Ammon's horn (tissue), 1 donor: ENCODE data around the gene YPEL1.

Source experiments
- DNase-seq: peaks from one replicate; pipeline ENCODE4 v3.0.0-alpha.2; 2016; ENCODE audit warnings: low spot score

YPEL1 gene

GRCh38 chr22:21735200-21736083 is at the start of gene YPEL1:
Gene YPEL1 (minus strand): TSS chr22:21735794. CDS start chr22:21710744, 25,050 bp downstream.
- peak; percentile 98 for DNase-seq

- DNase-seq = no peak
Observed at GRCh38 chr22:21780259-21780658, 44.7 kb upstream of the YPEL1 start.

- no peak for DNase-seq
Observed at GRCh38 chr22:21779444-21779843, 43.9 kb upstream of the YPEL1 start.

- DNase-seq = no peak
Observed at GRCh38 chr22:21778705-21779363, 43.2 kb upstream of the YPEL1 start.

DNA sequence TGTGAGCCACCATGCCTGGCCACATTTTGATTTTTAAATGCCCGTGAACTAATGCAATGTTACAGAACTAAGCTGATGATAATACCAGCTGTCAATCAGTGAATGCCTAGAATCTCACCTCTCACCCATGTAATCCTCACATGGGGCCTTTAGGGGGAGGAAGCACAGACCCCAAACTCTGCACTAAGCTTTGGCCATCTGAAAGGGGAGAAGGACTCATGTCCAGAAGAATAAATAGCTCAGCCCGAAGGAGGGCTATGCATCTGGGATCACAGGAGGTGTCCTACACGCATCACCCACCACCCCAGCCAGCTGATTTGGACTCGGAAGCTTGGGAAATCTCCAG is 36.0 kb upstream of the YPEL1 start:
- no peak for DNase-seq

- DNase-seq = no peak
Observed at GRCh38 chr22:21768435-21768834, 32.8 kb upstream of the YPEL1 start.

DNA sequence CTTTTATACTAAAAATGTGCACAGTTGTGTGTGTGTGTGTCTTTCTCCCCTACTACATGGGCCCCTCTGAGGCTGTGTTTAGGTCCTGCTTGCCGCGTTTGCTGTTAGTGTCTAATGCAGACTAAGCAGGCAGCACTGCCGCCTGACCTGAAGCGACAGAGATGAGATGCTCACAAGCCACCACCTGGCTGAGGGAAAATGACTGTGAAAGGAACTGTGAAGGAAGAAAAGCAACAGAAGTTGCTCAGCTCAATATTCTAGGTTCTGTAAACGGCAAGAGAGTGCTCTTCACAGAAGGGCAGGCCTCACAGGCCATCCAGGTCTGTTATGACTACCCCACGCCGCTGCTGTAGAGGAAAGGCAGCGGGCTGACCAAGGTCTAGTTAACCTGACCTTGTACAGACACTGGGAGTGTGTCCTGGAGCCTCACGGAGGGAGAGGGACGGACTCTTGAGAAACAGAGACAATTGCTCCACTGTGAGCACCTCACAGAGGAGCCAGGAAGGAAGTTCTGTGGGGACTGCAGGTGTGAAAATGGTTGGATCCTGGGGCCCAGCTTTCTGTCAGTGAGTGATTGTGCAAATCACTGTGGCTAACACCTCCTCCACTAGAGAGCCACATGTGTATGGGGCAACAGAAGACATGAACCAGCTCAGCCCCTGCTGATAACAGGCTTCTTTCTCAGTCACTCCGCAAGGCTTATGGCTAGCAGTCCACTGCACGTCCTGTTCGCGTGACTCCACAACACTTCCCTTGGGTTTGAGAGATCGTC is 31.3 kb upstream of the YPEL1 start:
- DNase-seq = no peak

GRCh38 chr22:21765909-21766529 is 30.4 kb upstream of the YPEL1 start:
- DNase-seq = no peak

DNA sequence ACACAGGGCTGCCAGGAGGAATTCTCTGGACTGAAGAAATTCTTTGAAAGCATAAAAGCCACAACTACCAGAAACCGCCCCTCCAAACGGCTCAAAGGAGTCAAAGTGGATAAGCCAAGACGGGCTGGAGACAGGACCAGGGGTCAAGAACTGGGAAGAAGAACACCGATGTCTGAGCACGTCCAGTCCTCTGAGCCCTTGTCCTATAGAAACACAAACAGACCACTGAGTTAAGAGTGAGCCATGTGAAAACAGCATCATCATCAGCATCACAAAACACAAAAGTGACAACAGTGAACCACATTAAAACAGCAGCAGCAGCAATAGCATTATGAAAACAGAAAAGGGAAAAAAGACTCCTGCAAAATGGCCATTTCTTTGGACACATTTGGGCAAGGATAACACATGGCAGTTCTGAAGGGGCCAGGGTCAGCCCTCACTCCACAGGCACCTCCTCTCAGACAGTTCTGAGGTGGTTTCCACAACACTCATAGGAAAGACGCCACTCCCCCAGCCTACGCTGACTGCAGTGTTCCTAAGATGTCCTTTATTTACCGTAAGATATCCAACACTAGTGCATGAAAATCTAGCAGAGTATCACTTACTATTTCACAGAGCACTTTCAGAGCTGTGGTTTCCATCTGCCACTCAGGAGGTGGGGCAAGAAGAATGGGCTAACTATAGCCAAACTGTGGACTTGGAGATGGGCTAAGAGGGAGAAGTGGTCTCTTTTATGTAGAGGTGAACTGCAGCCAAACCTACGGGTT is 28.6 kb upstream of the YPEL1 start:
- DNase-seq = no peak

GRCh38 chr22:21762712-21763581 is 27.4 kb upstream of the YPEL1 start:
- DNase-seq = no peak

DNA sequence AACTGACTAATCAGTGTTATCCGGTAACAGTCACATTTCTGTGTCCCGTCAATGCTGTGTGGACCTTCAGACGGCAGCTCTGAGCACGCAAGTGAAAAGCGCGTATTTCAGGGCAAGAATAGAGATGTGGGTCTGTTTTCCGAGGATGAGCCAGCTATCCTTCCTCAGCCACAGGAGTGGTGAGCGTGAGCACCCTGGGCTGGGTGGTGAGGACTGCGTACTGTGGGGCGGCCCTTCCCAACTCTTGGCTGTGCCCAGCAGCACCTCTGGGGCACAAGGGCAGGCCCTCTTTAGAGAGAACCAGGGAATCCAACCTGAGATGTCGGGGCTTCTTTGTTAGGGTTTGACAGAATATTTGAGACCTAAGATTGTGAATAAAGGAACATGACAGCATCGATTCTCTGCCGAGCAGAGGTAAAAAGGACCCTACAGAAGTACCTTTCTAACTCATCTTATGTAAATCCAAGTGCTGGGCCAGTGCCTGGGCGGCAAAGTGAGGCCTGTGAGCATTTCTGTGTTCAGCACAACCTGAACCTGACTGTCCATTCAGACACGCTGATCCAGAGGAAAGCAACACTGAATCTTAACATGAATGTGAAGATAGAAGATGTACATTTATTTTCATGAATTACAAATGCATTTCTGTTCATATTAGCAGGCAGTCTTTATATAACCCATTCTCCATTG is 26.5 kb upstream of the YPEL1 start:
- no peak for DNase-seq

GRCh38 chr22:21761086-21761485 is 25.5 kb upstream of the YPEL1 start:
- DNase-seq = no peak

- DNase-seq = no peak
Observed at GRCh38 chr22:21760640-21761039, 25.0 kb upstream of the YPEL1 start.

GRCh38 chr22:21759646-21760376 is 24.2 kb upstream of the YPEL1 start:
- no peak for DNase-seq

GRCh38 chr22:21759093-21759492 is 23.5 kb upstream of the YPEL1 start:
- DNase-seq = no peak

DNA sequence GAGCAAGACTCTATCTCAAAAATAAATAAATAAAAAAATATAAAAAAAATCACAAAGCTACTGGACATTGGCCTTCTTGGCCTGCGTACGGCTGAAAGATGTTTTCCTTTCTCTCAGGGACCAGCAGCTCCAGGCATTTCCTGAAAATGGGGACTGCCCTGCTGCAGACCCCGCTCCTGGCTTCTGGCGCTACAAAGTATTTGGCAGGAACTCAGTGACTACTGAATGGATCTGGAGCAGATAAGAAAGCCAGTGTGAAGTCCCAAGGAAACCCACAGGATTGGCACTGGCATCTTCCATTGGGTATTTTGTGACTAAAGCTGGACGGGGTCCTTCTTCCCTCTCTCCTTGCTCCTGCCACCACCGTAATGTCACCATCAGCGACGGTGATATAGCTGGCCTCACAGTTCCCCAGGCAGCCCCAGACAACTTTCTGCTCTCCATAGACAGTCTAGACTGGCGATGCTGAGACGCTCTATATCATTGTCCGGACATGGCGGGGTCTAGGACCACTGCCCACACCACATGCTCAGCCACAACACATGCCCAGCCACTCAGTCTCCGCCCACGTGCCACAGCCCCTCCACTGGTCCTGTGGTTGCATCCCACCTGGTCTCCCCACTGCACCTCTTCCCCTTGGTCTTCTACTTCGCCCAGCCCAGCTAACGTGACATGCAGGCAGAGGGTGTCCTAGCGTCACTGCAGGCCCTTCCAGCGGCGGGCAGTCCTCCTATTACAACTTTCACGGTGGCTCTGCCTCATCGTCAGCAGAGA is 22.7 kb upstream of the YPEL1 start:
- no peak for DNase-seq

DNA sequence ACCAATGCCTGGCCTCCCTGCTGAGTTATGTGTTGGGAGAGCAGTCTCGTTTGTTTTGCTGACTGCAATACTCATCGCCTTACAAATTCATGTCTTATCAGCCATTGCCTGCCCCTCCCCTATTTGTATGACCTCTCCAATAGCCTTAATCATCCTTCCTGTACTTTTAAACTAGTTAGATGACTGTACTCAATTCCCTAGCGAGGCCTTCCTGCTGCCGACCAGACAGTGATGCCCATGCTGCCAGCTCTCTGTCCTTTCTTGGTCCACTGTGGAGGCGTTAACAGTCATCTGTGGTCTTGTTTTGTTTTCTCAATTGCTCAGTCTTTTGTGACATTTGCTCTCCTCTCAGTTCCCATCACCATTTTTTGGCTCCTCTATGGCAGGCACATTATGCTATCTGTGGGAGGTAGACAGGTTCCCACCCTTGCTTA is 20.3 kb upstream of the YPEL1 start:
- DNase-seq = no peak

- peak; percentile 40 for DNase-seq
Observed at GRCh38 chr22:21754523-21754922, 18.9 kb upstream of the YPEL1 start.
